K562 (cell line): ENCODE data around the gene PCBD1. TPM values are rescaled to one million over a fixed set of nuclear protein-coding genes. Genes with fewer than 3 reads are reported as not detected.

Source experiments
- ATAC-seq: fragments of 200-7000 bp; cut with Tn5 transposase; 3 replicates; pipeline ENCODE4 v1.9.1; 2020; ENCODE audit warnings: moderate library complexity
- BruUV-seq: library from RNA; stranded (reverse); fragments of 400-500 nt; replicated peaks from 2 replicates; lab custom pipeline; 2021; lab: Mats Ljungman, UMichigan
- CTCF ChIA-PET: fragments of 300-600 bp; formaldehyde crosslinking; extraction: SDS; loops from one replicate; lab custom pipeline; 2021; ENCODE audit warnings: low intra/inter-chr PET ratio; lab: Yijun Ruan, JAX
- POLR2A ChIA-PET: fragments of 300-600, 350-650 bp; sonication (Branson Sonifier 250); formaldehyde crosslinking; extraction: SDS; loops from one replicate; lab custom pipeline; 2021; ENCODE audit warnings: antibody characterized with exemption, inconsistent platforms; lab: Yijun Ruan, JAX
- DNase-seq, 4 experiments: peaks; one replicate each; pipeline versions ENCODE4 v3.0.0 to v3.0.0-alpha.2; 2011 to 2018; ENCODE audit warnings: low spot score in 3 of 4, mixed read lengths in 3 of 4; ENCODE audit errors: extremely low read depth in 1 of 4
- FAIRE-seq: peaks from 2 replicates; lab custom pipeline; 2011; peaks lifted over from hg19 to GRCh38; lab: Jason Lieb, UNC
- H2AFZ ChIP-seq: 2 replicates; pipeline ENCODE4 v1.6.0; 2011; ENCODE audit warnings: low read depth, low read length, control low read depth, inconsistent platforms
- H3K27ac ChIP-seq: fragments of 200-600 bp; 3 replicates; pipeline ENCODE4 v1.8.0; 2011; ENCODE audit warnings: low read depth, mild to moderate bottlenecking, control low read depth, inconsistent platforms, low read length, moderate library complexity, mixed read lengths; ENCODE audit errors: extremely low read depth
- H3K27me3 ChIP-seq, 2 experiments: fragments of 300-600 bp in 1 of 2; 2 replicates in 1 of 2; 3 replicates in 1 of 2; pipeline versions ENCODE4 v1.6.0 to v1.8.0; 2011; ENCODE audit warnings: inconsistent platforms in 2 of 2, low read length in 2 of 2, mild to moderate bottlenecking in 1 of 2, mixed read lengths in 1 of 2, moderate library complexity in 1 of 2; ENCODE audit not compliant: control insufficient read depth in 2 of 2, insufficient read depth in 2 of 2
- H3K36me3 ChIP-seq: fragments of 300-600 bp; 3 replicates; pipeline ENCODE4 v1.8.0; 2011; ENCODE audit warnings: mild to moderate bottlenecking, low read length, inconsistent platforms; ENCODE audit not compliant: control insufficient read depth, insufficient read depth
- H3K4me1 ChIP-seq, 2 experiments: fragments of 200-600 bp in 1 of 2; replicated peaks in 1 of 2; 2 replicates in 1 of 2; 3 replicates in 1 of 2; pipeline versions ENCODE4 v1.5.1 to v1.8.0; 2011; ENCODE audit warnings: inconsistent platforms in 2 of 2, low read length in 2 of 2, mild to moderate bottlenecking in 1 of 2, mixed read lengths in 1 of 2, moderate library complexity in 1 of 2; ENCODE audit not compliant: control insufficient read depth in 2 of 2, insufficient read depth in 2 of 2
- H3K4me2 ChIP-seq: 2 replicates; pipeline ENCODE4 v1.6.1; 2011; ENCODE audit warnings: low read length, control low read depth, inconsistent platforms, mixed read lengths; ENCODE audit not compliant: insufficient read depth
- H3K4me3 ChIP-seq: fragments of 200-600 bp; sonication (generic), shearing (Covaris generic); 2 replicates; pipeline ENCODE4 v1.5.1; 2016; ENCODE audit warnings: control low read depth, inconsistent platforms
- H3K79me2 ChIP-seq: fragments of 200-600 bp; 3 replicates; pipeline ENCODE4 v1.8.0; 2011; ENCODE audit warnings: low read length, inconsistent platforms; ENCODE audit not compliant: control insufficient read depth, insufficient read depth
- H3K9ac ChIP-seq, 2 experiments: 2 replicates each; pipeline versions ENCODE4 v1.6.0 to v1.6.1; 2011; ENCODE audit warnings: low read depth in 2 of 2, low read length in 2 of 2, control low read depth in 1 of 2, inconsistent platforms in 1 of 2, mild to moderate bottlenecking in 1 of 2, mixed read lengths in 1 of 2; ENCODE audit not compliant: insufficient read depth in 1 of 2
- H3K9me1 ChIP-seq: one replicate; pipeline ENCODE4 v1.6.0; 2011; ENCODE audit warnings: inconsistent platforms, mild to moderate bottlenecking, low read length, moderate library complexity; ENCODE audit not compliant: control insufficient read depth, insufficient read depth
- H3K9me3 ChIP-seq: replicated peaks from 2 replicates; pipeline ENCODE4 v1.5.1; 2011; ENCODE audit warnings: low read depth, low read length, inconsistent platforms; ENCODE audit not compliant: control insufficient read depth, insufficient read depth
- H4K20me1 ChIP-seq: replicated peaks from 2 replicates; pipeline ENCODE4 v1.6.1; 2011; ENCODE audit warnings: low read length, inconsistent platforms, mixed read lengths; ENCODE audit not compliant: control insufficient read depth, insufficient read depth
- ELF1 ChIP-seq: fragments of 200-800 bp; sonication (Bioruptor generic); IDR thresholded peaks from 2 replicates; pipeline ENCODE4 v1.6.1; 2016; ENCODE audit warnings: missing genetic modification characterization, missing compliant biosample characterization
- GTF2A2 ChIP-seq: IDR thresholded peaks from 2 replicates; pipeline ENCODE4 v1.6.1; 2016; ENCODE audit warnings: mild to moderate bottlenecking, missing genetic modification characterization, missing compliant biosample characterization
- MTA3 ChIP-seq: fragments of 450-650 bp; formaldehyde crosslinking; IDR thresholded peaks from 2 replicates; pipeline ENCODE4 v1.6.1; 2017; ENCODE audit warnings: mild to moderate bottlenecking, borderline replicate concordance
- NCOA2 ChIP-seq, 2 experiments: fragments of 450-650 bp; IDR thresholded peaks; 2 replicates each; pipeline ENCODE4 v1.6.1; 2018; ENCODE audit warnings: mild to moderate bottlenecking in 2 of 2, moderate library complexity in 1 of 2; ENCODE audit not compliant: partially characterized antibody in 2 of 2
- PPARD ChIP-seq: fragments of 250-450 bp; sonication (Bioruptor Pico); IDR thresholded peaks from 2 replicates; pipeline ENCODE4 v1.8.0; 2022; ENCODE audit warnings: inconsistent platforms, mild to moderate bottlenecking, moderate library complexity
- PRMT5 ChIP-seq: sonication (generic); formaldehyde crosslinking; IDR thresholded peaks from 2 replicates; pipeline ENCODE4 v1.5.0; 2020; ENCODE audit warnings: missing genetic modification reagents
- SREBF2 ChIP-seq: sonication (generic); formaldehyde crosslinking; IDR thresholded peaks from 2 replicates; pipeline ENCODE4 v1.4.0; 2020; ENCODE audit warnings: mild to moderate bottlenecking, missing genetic modification reagents
- ZBTB11 ChIP-seq, 3 experiments: fragments of 200-800 bp in 1 of 3; fragments of 250-450 bp in 1 of 3; fragments of 450-650 bp in 1 of 3; sonication (Bioruptor Pico) in 1 of 3; sonication (Bioruptor generic) in 1 of 3; formaldehyde crosslinking in 1 of 3; IDR thresholded peaks; 2 replicates each; pipeline versions ENCODE4 v1.6.1 to v1.8.0; 2016 to 2022; ENCODE audit warnings: mild to moderate bottlenecking in 2 of 3, missing genetic modification characterization in 2 of 3, missing compliant biosample characterization in 1 of 3, moderate library complexity in 1 of 3
- ZNF395 ChIP-seq: fragments of 200-800 bp; sonication (Bioruptor generic); IDR thresholded peaks from 2 replicates; pipeline ENCODE4 v1.6.1; 2017; ENCODE audit warnings: missing genetic modification characterization, missing compliant biosample characterization
- ZNF764 ChIP-seq: fragments of 250-450 bp; sonication (Bioruptor Pico); IDR thresholded peaks from 2 replicates; pipeline ENCODE4 v1.4.0; 2020; ENCODE audit warnings: low read depth, mild to moderate bottlenecking, moderate library complexity
- in situ Hi-C: fragments of 300-500 bp; cut with MboI; formaldehyde crosslinking; loops from 4 replicates; pipeline ENCODE4 v1.15.0; 2018; ENCODE audit warnings: inconsistent platforms, mixed read lengths
- intact Hi-C: fragments of 100-400 bp; cut with micrococcal nuclease; formaldehyde crosslinking; loops from 2 replicates; pipeline ENCODE4 v1.14.2; 2022
- polyA plus RNA-seq, 8 experiments: library from polyadenylated mRNA; depleted of rRNA in 4 of 8; stranded (reverse) in 5 of 8; unstranded in 3 of 8; fragments of >200 nt; fragmentation: Nextera tagmentation in 2 of 8; fragmentation: Illumina TruSeq in 1 of 8; extraction: Ambion mirVana in 2 of 8; extraction: Trizol in 1 of 8; gene quantifications; 2 replicates each; pipeline versions ENCODE4 v1.2.1 to v1.2.3, GENCODE V29; 2011 to 2014; ENCODE audit warnings: inconsistent platforms in 1 of 8, missing spikeins in 1 of 8
- total RNA-seq, 7 experiments: library from RNA; depleted of rRNA in 6 of 7; stranded (reverse); fragments of >200 nt in 6 of 7; fragmentation: Illumina TruSeq in 2 of 7; extraction: Trizol in 2 of 7; gene quantifications; 2 replicates each; pipeline versions ENCODE4 v1.2.1 to v1.2.3, GENCODE V29; 2011 to 2021; ENCODE audit warnings: low replicate concordance in 1 of 7
- TF ChIP-seq, protein P1 (sequence below): sonication (generic); formaldehyde crosslinking; IDR thresholded peaks from 2 replicates; pipeline ENCODE4 v1.8.1; 2023; ENCODE audit warnings: mild to moderate bottlenecking, missing genetic modification reagents

Gene PCBD1
- total and polyA plus RNA-seq, 9 of the 15 experiments (the other 6 are each of a cell fraction or from before 2014, with no cell fraction given), result 14.6 to 109 (median 57.0) TPM

DNA sequence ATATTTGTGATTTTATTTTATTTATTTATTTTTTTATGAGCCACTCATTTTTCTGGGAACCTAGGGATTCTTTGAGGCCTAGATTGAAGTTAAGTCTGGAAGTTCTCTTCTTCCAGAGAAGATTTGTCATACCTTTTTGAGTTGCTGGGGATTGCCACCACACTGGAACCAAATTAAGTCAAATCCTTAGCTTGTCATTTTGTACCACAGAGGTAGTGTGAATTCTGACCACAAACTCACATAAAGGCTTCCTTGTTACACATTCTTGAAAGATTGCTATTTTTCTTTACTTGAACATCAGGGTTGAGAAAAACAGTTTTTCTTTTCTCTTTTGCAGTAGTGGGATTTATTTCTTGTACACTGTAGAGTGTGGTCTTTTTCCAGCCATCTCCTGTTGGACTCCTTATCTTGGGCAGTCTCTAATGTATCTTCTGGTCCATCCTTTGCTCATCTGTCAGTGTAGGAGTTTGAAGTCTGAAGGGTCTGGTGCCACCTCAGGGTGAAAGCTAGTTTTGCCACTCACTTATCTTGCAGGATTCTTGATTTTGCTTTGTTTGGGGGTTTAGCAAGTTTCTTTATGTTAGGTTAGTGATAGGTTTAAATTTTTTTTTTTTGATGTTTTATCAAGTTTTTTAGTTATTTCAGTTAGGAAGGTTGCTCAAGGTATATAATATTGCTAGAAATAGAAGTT, 24.8 kb downstream of the PCBD1 start:
- Histone ChIP-seq H3K9me3 (no peaks in the 10 kb centered on the region), H3K27me3 (no peaks in the 10 kb centered on the region), H3K4me3 (no peak overlapping the region), H3K79me2 (no peaks in the 10 kb centered on the region), H3K9me1 (peaks cover 3% of the 10 kb centered on the region), H2AFZ (no peak overlapping the region), H3K27ac (no peak overlapping the region), H4K20me1 (no peaks in the 10 kb centered on the region), H3K4me2 (no peak overlapping the region), H3K4me1 (no peaks in the 10 kb centered on the region; a peak in 2 of 5 replicates), H3K9ac (no peak overlapping the region), H3K36me3 (peaks cover 10% of the 10 kb centered on the region; the same call in 2 of the 3 replicates)
- no TSS peak for BruUV-seq
- TF ChIP-seq PPARD (CRISPR knock-in tag) (no peak), ZBTB11 (CRISPR knock-in tag; IDR thresholded peaks at IDR 0.05) (no peak), ELF1 (tag) (no peak), ZNF764 (CRISPR knock-in tag) (no peak), ZNF395 (CRISPR knock-in tag) (no peak), SREBF2 (CRISPR knock-in tag) (no peak), PRMT5 (CRISPR knock-in tag) (no peak), GTF2A2 (tag) (no peak), NCOA2 (IDR thresholded peaks at IDR 0.05; ENCODE audit: partially characterized antibody in 2 of 2) (no peak), MTA3 (no peak)
- TF ChIP-seq, protein P1, sequence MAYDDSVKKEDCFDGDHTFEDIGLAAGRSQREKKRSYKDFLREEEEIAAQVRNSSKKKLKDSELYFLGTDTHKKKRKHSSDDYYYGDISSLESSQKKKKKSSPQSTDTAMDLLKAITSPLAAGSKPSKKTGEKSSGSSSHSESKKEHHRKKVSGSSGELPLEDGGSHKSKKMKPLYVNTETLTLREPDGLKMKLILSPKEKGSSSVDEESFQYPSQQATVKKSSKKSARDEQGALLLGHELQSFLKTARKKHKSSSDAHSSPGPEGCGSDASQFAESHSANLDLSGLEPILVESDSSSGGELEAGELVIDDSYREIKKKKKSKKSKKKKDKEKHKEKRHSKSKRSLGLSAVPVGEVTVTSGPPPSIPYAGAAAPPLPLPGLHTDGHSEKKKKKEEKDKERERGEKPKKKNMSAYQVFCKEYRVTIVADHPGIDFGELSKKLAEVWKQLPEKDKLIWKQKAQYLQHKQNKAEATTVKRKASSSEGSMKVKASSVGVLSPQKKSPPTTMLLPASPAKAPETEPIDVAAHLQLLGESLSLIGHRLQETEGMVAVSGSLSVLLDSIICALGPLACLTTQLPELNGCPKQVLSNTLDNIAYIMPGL (CRISPR knock-in tag), result no peak
- FAIRE-seq (no peak), DNase-seq (no peak), ATAC-seq (no peak)
- CTCF ChIA-PET, result no interaction called here
- intact Hi-C loops (no loop called here), in situ Hi-C loops (no loop called here)
- POLR2A ChIA-PET, result interaction anchor here (1.2 to 1.6 kb wide), 4 partner anchors 8 to 12 kb away, joined by 3 to 9 read pairs (median 4); no protein-coding TSS in a partner anchor
